ENCODE data around the gene S100G.
"Not testable (repeated sequence)": the region's sequence is repeated elsewhere in the genome, so short reads cannot be mapped to it uniquely, and the experiment has no call there.

S100G gene, protein sequence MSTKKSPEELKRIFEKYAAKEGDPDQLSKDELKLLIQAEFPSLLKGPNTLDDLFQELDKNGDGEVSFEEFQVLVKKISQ

DNA sequence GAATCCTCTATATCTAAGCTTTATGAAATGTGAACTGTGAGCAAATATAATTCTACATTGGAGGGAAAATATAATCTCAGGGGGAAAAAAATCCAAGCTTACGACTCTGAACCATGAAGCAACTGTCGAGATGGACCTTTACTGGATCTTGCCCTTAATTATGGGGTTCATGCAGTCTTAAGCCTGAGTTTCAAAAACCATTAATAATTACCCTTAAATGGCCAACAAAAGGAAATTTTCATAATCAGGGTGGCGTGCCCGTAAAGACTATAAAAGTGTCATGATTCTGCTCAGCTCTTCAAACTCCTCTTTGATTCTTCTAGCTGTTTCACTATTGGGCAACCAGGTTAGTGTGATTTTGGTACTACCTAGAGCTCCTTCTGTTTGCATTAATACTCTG, at the start of gene S100G:
Gene S100G, plus strand, starts transcription at position 301 of the 400 bp plus-strand sequence. CDS start 849 bp downstream, outside the sequence.
- H3K27me3 ChIP-seq (ENCODE audit: control insufficient read depth, insufficient read depth, low read length): no peaks in the 10 kb centered on the region
- H3K9ac ChIP-seq (ENCODE audit: low read length): no peak within 1 kb of the TSS
- no peak within 1 kb of the TSS for H3K4me3 ChIP-seq (ENCODE audit: low read length)
- H3K27ac ChIP-seq (ENCODE audit: low read depth, low read length): no peak within 1 kb of the TSS
- H3K4me1 ChIP-seq (ENCODE audit: control insufficient read depth, insufficient read depth, low read length): no peaks in the 10 kb centered on the region
- no peaks in the 10 kb centered on the region for H3K36me3 ChIP-seq (ENCODE audit: control insufficient read depth, insufficient read depth, low read length)

DNA sequence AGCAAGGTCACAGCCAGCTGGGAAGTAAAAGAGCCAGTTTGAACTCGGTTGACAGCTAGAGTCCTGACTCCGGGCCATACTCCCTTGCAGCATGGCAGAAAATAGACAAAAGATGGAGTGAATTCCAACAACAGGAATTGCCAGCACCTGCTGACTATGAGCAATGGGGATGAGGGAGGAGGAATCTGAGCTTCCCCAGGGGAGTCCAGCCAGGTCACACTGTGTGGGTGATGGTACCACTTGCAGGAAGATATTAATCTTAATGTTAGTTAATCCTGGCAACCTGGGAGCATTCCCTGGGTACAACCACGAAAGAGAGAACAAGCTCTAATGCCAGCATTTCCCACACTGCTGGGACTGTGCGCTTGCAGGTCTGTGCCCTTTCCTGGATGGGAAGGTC, 48.1 kb upstream of the S100G start:
- no peak overlapping the region for H3K4me3 ChIP-seq (ENCODE audit: low read length)
- H3K27ac ChIP-seq (ENCODE audit: low read depth, low read length): no peak overlapping the region
- H3K9ac ChIP-seq (ENCODE audit: low read length): no peak overlapping the region
- no peaks in the 10 kb centered on the region for H3K27me3 ChIP-seq (ENCODE audit: control insufficient read depth, insufficient read depth, low read length)
- no peaks in the 10 kb centered on the region for H3K36me3 ChIP-seq (ENCODE audit: control insufficient read depth, insufficient read depth, low read length)
- H3K4me1 ChIP-seq (ENCODE audit: control insufficient read depth, insufficient read depth, low read length): no peaks in the 10 kb centered on the region

DNA sequence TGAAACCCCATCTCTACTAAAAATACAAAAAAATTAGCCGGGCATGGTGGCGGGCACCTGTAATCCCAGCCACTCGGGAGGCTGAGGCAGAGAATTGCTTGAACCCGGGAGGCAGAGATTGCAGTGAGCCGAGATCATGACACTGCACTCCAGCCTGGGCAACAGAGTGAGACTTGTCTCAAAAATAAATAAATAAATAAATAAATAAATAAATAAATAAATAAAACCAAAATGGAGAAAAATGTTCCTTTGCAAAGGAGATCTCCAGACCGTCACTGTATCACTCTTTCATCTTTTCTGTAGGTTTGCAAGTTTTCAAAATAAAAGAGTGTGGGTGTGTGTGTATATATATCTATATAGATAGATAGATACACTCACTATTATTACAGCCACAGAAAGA, 46.7 kb upstream of the S100G start:
- H3K9ac ChIP-seq (ENCODE audit: low read length); H3K4me3 ChIP-seq (ENCODE audit: low read length); H3K27me3 ChIP-seq (ENCODE audit: control insufficient read depth, insufficient read depth, low read length); H3K27ac ChIP-seq (ENCODE audit: low read depth, low read length); H3K36me3 ChIP-seq (ENCODE audit: control insufficient read depth, insufficient read depth, low read length); H3K4me1 ChIP-seq (ENCODE audit: control insufficient read depth, insufficient read depth, low read length): not testable (repeated sequence)

DNA sequence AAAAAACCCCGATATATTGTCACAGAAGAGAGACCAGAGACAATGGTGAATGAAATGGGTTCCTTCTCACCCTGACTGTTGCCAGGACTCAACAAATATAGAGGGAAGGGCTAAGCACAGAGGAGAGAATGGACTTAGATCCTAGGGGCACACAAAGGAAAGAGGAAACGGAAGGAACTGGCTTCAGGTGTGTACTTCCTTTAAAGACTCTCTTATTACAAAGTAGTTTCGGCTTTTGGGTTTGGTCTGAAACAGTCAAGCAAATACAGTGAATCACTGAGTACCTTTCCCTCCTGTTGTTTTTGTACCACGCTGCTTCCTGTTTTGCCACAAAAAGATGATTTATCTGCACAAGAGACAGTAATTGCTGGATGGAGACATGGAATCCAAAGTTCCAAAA, 46.1 kb upstream of the S100G start:
- H3K27ac ChIP-seq (ENCODE audit: low read depth, low read length): no peak overlapping the region
- no peak overlapping the region for H3K9ac ChIP-seq (ENCODE audit: low read length)
- H3K4me1 ChIP-seq (ENCODE audit: control insufficient read depth, insufficient read depth, low read length): no peaks in the 10 kb centered on the region

DNA sequence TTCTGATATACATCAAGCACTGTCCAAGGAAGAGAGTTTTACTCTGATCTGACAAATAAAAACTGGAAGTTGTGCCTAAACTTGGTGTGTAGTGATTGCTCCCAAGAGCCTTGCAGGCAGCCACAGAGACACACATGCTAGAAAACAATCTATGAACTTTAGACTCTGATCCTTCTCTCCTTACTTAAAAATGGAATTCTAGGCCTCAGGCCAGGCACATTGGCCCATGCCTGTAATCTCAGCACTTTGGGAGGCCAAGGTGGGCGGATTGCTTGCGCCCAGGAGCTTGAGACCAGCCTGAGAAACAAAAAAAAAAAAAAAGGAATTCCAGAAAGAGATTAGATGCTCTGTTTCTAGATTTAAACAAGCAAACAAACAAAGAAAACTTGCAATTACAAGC, 45.6 kb upstream of the S100G start:
- Histone ChIP-seq H3K27me3 (ENCODE audit: control insufficient read depth, insufficient read depth, low read length) (no peaks in the 10 kb centered on the region), H3K9ac (ENCODE audit: low read length) (no peak overlapping the region), H3K27ac (ENCODE audit: low read depth, low read length) (no peak overlapping the region), H3K36me3 (ENCODE audit: control insufficient read depth, insufficient read depth, low read length) (no peaks in the 10 kb centered on the region), H3K4me3 (ENCODE audit: low read length) (no peak overlapping the region), H3K4me1 (ENCODE audit: control insufficient read depth, insufficient read depth, low read length) (no peaks in the 10 kb centered on the region)

More for the DNA sequence above, 46.1 kb upstream of the S100G start:
- H3K27me3 ChIP-seq (ENCODE audit: control insufficient read depth, insufficient read depth, low read length): no peaks in the 10 kb centered on the region
- H3K36me3 ChIP-seq (ENCODE audit: control insufficient read depth, insufficient read depth, low read length): no peaks in the 10 kb centered on the region
- H3K4me3 ChIP-seq (ENCODE audit: low read length): no peak overlapping the region

DNA sequence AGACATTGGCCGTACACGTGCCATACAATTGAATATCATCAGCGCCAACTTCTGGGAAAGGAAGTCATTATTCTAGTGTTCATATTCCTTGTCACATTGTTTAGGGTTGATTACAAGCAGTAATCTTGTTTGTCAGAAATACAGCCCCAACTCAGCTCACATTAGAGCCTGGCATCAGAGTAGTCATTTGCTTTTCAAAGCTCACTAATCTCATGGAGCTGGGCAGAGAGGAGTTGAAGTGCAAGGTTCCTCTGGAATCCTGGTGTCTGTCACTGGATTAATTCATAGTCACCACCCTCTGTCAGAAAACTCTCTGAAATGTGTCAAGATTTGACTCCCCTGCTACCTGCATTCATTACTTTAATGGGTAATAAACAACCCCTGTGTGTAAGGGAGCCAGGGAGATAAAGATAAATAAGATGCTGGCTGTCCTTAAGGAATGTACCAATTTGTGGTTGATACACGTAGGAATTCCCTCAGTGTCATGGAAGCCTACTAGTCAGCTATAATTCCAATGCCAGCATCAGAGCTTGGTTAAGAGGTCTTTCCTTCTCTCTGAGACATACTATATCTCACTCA, 43.7 kb upstream of the S100G start:
- H3K4me1 ChIP-seq (ENCODE audit: control insufficient read depth, insufficient read depth, low read length): no peaks in the 10 kb centered on the region
- H3K27me3 ChIP-seq (ENCODE audit: control insufficient read depth, insufficient read depth, low read length): no peaks in the 10 kb centered on the region
- H3K27ac ChIP-seq (ENCODE audit: low read depth, low read length): no peak overlapping the region
- H3K4me3 ChIP-seq (ENCODE audit: low read length): no peak overlapping the region
- no peaks in the 10 kb centered on the region for H3K36me3 ChIP-seq (ENCODE audit: control insufficient read depth, insufficient read depth, low read length)
- no peak overlapping the region for H3K9ac ChIP-seq (ENCODE audit: low read length)

DNA sequence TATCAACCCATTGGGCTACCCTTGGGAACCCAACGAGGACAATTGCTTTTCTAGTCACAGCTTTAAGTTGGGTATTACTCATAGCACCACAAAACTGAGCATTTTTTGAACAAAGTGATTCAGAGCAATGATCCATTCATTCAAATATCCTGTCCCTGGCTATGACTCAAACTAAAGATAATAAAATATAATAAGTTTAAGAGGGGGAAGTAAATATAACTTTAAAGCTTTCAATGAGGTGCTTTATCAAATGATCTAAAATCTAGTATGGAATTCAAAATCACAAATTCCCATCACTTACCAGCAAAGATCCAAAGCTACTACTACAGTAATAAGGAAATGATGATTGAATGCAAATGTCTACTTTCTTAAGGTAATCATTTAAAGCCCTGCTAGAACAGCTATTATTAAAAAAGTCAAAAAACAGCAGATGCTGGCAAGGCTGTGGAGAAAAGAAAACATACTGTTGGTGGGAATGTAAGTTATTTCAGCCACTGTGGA, 39.8 kb upstream of the S100G start:
- Histone ChIP-seq H3K9ac (ENCODE audit: low read length) (no peak overlapping the region), H3K4me3 (ENCODE audit: low read length) (no peak overlapping the region)

DNA sequence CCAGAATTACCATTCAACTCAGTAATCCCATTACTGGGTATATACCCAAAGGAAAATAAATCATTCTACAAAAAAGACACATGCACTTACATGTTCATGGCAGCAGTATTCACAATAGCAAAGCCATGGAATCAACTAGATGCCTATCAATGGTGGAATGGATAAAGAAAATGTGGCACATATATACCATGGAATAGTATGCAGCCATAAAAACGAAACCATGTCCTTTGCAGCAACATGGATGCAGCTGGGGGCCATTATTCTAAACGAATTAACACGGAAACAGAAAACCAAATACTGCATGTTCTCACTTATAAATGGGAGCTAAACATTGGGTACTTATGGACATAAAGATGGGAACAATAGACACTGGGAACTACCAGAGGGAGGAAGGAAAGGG, 39.3 kb upstream of the S100G start:
- not testable (repeated sequence) for H3K4me1 ChIP-seq (ENCODE audit: control insufficient read depth, insufficient read depth, low read length); H3K27me3 ChIP-seq (ENCODE audit: control insufficient read depth, insufficient read depth, low read length); H3K4me3 ChIP-seq (ENCODE audit: low read length); H3K36me3 ChIP-seq (ENCODE audit: control insufficient read depth, insufficient read depth, low read length); H3K27ac ChIP-seq (ENCODE audit: low read depth, low read length); H3K9ac ChIP-seq (ENCODE audit: low read length)

More for the DNA sequence above, 39.8 kb upstream of the S100G start:
- Histone ChIP-seq H3K27me3 (ENCODE audit: control insufficient read depth, insufficient read depth, low read length) (no peaks in the 10 kb centered on the region), H3K4me1 (ENCODE audit: control insufficient read depth, insufficient read depth, low read length) (no peaks in the 10 kb centered on the region), H3K36me3 (ENCODE audit: control insufficient read depth, insufficient read depth, low read length) (no peaks in the 10 kb centered on the region), H3K27ac (ENCODE audit: low read depth, low read length) (no peak overlapping the region)

DNA sequence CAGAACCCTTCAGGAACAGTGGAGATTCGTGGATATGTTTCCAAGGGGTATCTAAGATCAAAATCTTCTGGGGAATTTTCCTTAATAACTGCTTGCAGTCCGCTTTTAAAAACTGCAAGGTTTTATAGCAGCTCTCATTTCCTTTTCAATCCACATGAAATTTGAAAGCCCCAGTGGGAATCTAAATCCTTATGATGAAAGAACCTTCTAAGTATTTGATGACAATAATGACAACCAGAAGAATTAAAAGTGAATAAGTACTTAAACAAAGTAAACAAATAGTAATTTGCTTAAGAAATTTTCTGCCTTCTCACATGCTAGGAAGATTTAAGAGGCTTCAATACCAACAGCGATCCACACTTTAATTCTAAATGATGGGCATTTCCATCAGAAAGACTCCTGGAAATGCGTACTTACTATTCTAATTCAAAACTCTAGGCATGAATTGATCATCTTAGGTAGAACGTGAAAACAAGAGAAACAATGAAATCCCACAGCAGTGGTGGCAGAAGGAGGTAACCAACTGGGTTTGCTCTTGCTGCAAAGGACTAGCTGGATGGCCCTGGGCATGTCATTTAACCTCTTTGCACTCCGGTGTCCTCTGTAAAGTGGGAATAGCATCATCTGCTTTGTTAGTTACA, 37.6 kb upstream of the S100G start:
- Histone ChIP-seq H3K27me3 (ENCODE audit: control insufficient read depth, insufficient read depth, low read length) (no peaks in the 10 kb centered on the region), H3K4me3 (ENCODE audit: low read length) (no peak overlapping the region), H3K9ac (ENCODE audit: low read length) (no peak overlapping the region), H3K36me3 (ENCODE audit: control insufficient read depth, insufficient read depth, low read length) (no peaks in the 10 kb centered on the region), H3K27ac (ENCODE audit: low read depth, low read length) (no peak overlapping the region), H3K4me1 (ENCODE audit: control insufficient read depth, insufficient read depth, low read length) (no peaks in the 10 kb centered on the region)

DNA sequence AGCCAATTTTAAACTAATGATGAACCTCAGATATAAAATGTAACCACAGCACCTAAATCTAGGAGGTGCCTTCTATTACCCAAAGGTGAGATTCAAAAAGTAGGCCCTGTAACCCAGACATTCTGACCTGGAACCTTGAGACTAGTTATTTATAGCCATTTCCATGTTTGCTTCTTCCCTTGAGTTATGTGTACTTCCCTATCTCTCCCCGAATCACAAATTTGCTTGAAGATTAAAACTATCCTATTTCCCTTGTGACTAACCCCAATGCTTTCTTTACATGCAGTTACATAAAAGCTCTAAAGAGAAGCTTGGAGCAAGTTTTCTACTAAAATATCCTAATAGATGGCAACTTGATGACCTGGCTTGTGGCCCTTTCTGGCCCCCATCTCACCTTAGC, 32.6 kb upstream of the S100G start:
- Histone ChIP-seq H3K27ac (ENCODE audit: low read depth, low read length) (no peak overlapping the region), H3K9ac (ENCODE audit: low read length) (no peak overlapping the region), H3K36me3 (ENCODE audit: control insufficient read depth, insufficient read depth, low read length) (no peaks in the 10 kb centered on the region)

DNA sequence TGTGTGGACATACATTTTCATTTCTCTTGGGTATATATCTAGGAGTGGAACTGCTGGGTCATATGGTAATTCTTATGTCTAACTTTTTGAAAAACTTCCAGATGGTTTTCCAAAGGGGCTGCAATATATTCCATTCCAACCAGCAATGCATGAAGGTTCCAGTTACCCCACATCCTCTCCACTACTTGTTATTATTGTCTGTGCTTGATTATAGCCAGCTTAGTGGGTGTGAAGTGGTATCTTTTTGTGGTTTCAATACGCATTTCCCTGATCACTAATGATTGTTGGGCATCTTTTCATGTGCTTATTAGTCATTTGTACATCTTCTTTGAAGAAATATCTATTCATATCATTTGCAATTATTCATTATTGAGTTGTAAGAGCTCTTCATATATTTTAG, 31.5 kb upstream of the S100G start:
- no peak overlapping the region for H3K27ac ChIP-seq (ENCODE audit: low read depth, low read length)
- no peak overlapping the region for H3K9ac ChIP-seq (ENCODE audit: low read length)
- H3K4me1 ChIP-seq (ENCODE audit: control insufficient read depth, insufficient read depth, low read length): no peaks in the 10 kb centered on the region
- H3K36me3 ChIP-seq (ENCODE audit: control insufficient read depth, insufficient read depth, low read length): no peaks in the 10 kb centered on the region
- no peak overlapping the region for H3K4me3 ChIP-seq (ENCODE audit: low read length)
- no peaks in the 10 kb centered on the region for H3K27me3 ChIP-seq (ENCODE audit: control insufficient read depth, insufficient read depth, low read length)

More for the DNA sequence above, 32.6 kb upstream of the S100G start:
- Histone ChIP-seq H3K27me3 (ENCODE audit: control insufficient read depth, insufficient read depth, low read length) (no peaks in the 10 kb centered on the region), H3K4me1 (ENCODE audit: control insufficient read depth, insufficient read depth, low read length) (no peaks in the 10 kb centered on the region), H3K4me3 (ENCODE audit: low read length) (no peak overlapping the region)

DNA sequence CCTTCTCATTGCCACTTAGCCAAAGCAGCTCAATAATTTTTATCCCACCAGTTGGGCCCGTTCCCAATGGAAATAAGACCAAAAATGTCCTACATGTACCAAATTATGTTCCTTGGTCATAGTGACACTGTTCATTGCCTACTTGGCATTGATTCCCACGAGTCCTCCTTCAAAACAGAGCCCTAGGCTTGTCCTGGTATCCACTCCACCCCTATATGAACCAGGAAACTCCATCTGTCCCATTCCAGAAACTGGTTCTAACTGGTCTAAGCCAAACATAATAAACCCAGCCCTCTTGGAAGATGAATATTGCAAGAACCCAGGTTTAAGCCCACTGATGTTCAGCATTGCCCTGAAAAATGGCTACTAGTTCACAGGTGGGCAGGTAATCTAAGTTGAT, 30.9 kb upstream of the S100G start:
- H3K4me3 ChIP-seq (ENCODE audit: low read length): no peak overlapping the region
- H3K27me3 ChIP-seq (ENCODE audit: control insufficient read depth, insufficient read depth, low read length): no peaks in the 10 kb centered on the region
- no peaks in the 10 kb centered on the region for H3K4me1 ChIP-seq (ENCODE audit: control insufficient read depth, insufficient read depth, low read length)
- H3K27ac ChIP-seq (ENCODE audit: low read depth, low read length): no peak overlapping the region
- no peaks in the 10 kb centered on the region for H3K36me3 ChIP-seq (ENCODE audit: control insufficient read depth, insufficient read depth, low read length)
- no peak overlapping the region for H3K9ac ChIP-seq (ENCODE audit: low read length)

DNA sequence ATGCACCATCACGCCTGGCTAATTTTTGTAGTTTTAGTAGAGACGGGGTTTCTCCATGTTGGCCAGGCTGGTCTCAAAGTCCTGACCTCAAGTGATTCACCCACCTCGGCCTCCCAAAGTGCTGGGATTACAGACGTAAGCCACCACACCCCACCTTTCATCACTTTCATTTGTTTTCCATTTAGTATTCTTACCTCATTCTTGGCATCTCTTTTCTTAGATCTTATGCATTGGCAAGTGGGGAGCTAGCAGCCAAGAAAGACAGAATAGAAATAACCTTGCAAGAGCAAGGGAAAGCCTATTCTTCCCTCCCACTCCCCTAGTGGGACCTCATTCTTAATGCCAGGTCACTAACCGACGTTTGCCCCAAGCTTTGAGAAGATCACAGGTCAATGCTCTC, 21.4 kb upstream of the S100G start:
- H3K27me3 ChIP-seq (ENCODE audit: control insufficient read depth, insufficient read depth, low read length); H3K4me1 ChIP-seq (ENCODE audit: control insufficient read depth, insufficient read depth, low read length); H3K4me3 ChIP-seq (ENCODE audit: low read length); H3K9ac ChIP-seq (ENCODE audit: low read length); H3K36me3 ChIP-seq (ENCODE audit: control insufficient read depth, insufficient read depth, low read length); H3K27ac ChIP-seq (ENCODE audit: low read depth, low read length): not testable (repeated sequence)

Measured in rectal smooth muscle tissue (tissue), 1 donor.